Stimulated activated CD8-positive, alpha-beta memory T cell treated with anti-CD3 and anti-CD28 coated beads, Interleukin-15, amount 100 ng/mL, for 48 hours (primary cell): ENCODE measurements around the gene PLA2G2C.

Experiments used
- DNase-seq, 2 donors: peaks; one replicate each; pipeline ENCODE4 v3.0.0-alpha.2; 2020; ENCODE audit warnings: low read depth in 2 of 2

Gene PLA2G2C

DNA sequence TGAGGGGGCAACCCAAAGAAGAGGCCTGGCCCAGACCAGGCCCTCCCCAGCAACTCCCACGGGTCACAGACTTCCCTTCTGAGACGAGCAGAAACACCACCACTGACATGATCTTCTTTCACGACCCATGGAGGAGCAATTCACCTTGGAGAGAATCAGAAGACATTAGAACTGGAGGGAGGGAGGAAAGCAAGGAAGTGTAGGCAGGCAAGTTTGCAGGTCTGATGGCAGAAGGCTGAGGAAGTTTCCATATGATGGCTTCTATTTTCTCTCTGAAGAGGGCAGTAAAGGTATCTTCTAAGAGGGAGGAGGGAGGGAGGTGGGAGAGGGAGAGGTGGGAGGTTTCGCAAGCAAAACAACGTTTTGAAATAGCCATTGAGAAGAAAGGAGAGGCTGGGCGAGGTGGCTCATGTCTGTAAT lies 1.8 kb downstream of the PLA2G2C start:
- DNase-seq = no peak

DNA sequence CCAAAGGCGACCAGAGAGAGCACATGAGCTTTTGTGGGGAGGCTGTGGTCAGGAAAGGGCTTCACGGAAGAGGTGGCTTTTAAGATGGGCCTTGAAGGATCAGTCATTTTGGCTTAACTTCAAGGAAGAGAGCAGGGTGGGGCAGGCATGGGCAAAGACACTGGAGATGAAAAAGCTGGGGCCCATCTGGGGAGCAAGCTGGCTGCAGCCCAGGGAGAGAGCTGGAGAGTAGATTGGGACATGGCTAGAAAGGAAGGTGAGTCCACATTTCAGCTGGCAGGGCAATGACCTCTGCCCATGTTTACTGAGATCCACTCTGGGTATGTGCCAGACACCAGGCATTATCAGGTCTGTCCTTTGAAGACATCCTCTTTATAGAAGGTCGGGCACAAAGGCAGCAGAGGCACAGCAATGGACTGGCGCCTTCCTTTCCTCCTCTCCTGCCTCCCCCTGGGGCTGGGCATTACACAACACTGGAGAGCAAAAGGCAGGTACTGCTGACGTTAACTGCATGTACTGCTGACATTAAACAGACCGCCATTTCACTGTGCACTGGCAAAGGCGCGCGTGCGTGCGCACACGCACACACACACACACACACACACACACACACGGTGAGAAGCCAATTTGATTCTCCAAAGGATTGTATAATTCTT lies 2.6 kb downstream of the PLA2G2C start:
- no peak for DNase-seq

- no peak for DNase-seq
Observed at GRCh38 chr1:20183035-20183434, 3.3 kb downstream of the PLA2G2C start.

DNA sequence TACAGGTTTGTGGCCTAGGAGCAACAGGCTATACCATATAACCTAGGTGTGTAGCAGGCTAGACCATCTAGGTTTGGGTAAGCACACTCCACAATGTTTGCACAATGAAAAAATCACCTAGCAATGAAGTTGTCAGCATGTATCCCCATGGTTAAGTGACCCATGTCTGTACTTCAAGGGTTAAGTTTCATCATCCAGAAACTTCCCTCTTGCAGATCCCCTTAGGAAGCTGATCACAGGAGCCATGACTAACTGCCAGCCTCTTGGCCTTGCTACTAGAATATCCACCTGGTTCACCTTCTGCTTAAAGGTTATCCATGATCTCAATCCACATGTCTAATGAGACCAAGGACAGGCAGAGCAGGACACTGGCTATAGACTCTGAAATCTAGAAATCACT lies 3.9 kb downstream of the PLA2G2C start:
- DNase-seq = no peak

DNA sequence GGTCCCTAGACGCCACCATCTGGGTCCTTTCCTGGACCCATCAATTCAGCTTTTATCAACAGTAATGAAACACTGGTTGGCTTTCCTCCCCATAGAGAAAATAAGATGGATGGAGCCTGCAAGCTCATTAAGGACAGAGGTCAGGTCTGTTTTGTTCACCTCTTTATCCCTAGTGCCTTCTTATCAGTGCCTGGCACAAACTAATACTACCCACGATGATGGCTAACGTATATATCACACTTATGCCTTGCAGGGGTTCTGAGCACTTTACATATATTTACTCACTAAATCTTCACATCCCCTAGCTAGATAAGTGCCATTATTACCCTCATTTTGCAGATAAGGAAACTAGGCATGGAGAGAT lies 5.5 kb downstream of the PLA2G2C start:
- no peak for DNase-seq

- no peak for DNase-seq
Observed at GRCh38 chr1:20180129-20180843, 6.0 kb downstream of the PLA2G2C start.

- no peak for DNase-seq
Observed at GRCh38 chr1:20179371-20180128, 6.8 kb downstream of the PLA2G2C start.

- no peak for DNase-seq
Observed at GRCh38 chr1:20178634-20179370, 7.5 kb downstream of the PLA2G2C start.

DNA sequence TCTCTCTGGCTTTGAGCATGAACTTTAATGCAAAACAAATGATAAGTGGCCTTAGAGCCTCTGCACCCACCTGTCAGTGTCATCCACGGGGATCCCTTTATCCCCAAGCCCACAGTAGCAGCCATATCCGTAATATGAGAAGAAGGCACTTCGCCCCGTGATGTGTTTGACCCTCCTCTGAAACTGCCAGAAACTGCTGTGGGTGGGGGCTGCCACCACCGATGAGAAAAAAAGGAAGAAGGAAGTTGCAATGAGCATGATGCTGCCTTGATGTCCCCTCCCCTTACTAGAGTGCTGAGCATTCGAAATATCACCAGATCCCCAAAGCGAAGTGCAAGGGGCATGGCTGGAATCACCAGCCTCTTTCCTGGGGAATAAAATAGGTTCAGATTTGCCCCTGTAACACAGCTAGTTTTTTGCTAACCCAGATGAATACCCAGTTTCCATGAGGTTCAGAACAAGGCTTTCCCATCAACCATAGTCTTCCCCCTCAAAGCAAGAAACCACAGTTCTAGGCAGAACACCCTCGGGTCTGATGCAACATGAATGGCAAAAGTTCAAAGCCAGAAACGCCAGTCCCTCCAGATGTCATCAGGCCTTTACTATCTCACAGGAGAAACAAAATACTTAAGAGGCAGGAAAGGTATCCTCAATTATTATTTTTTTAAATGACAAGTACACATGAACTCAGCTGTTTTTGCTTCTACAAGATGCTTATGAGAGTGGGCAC lies 11.2 kb downstream of the PLA2G2C start:
- no peak for DNase-seq

DNA sequence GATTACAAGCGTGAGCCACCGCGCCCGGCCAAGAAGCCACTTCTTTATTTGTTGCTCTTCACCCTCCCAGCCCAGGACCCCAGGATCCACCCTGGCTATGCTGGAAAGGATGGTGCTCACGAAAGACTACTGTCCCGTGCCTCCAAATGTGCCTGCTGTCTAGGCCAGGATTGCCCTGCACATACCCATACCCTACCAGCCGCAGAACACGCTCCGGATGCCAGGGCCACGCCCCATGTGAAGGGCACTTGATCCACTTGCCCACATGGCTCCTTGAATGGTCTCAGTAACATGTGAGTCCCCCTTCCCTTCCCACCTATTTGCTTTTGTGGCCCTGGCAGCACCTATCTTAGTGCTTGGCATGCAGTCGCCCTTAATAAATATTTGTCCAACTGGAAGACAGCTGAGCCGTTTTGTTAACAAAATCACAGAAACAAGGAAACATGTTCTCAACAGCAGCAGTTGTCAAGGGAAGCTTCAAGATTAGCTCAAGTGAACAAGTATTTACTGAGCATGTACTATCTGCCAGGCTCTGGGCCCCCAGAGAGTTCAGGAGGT lies 14.2 kb downstream of the PLA2G2C start:
- no peak for DNase-seq

- no peak for DNase-seq
Observed at GRCh38 chr1:20169932-20170331, 16.4 kb downstream of the PLA2G2C start.

DNA sequence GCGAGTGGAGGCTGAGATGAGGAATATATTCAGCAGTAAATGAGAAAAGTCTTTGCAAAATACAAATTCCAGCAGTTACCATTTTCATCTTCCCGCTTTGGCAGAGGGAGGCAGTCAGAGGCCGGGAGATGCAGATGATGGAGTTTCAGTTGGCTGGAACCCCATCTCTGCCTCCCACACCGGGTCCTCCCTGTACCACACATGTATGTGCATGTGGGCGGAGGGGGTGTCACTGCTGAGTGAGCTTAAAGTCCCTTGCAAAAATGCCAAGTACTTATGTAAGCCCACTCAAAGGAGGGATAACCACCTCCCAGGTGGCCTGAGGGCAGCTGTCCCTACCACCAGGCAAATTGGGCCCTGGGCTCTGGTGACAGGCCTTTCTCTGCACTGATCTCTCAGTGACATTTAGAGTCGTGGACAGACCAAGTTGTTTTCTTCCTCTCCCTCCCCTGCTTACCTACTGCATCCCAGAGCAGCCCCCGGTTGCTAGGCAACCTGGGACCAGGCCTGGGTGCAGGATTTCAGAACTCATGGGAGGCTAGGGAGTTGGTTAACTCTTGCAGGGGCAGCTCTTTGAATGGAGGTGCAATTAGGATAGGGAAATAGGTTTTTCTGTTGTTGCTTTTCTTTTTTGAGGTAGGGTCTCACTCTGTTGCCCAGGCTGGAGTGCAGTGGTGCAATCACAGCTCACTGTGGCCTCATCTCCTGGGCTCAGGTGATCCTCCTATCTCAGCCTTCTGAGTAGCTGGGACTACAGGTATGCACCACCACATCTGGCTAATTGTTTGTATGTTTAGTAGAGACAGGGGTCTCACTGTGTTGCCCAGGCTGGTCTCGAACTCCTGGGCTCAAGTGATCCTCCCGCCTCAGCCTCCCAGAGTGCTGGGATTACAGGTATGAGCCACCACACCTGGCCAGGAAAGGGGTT lies 17.5 kb downstream of the PLA2G2C start:
- no peak for DNase-seq

DNA sequence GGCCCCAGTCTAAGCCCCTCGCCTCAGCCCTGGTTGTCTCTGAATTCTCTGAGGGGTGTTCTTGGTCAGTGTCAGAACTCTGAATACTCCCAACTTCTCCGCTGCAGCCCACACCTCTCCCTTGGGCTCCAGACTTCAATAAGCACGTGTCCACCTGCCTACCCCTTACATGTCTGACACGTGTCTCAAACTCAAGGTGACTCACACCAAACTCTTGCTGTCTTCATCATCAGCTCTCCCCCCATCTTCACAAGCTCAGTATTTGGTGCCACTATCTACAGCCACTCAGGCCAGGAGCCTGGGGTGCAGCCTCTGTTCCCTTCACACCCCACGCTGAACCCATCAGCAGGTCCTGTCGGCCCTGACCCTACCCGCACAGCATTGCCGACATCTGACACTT lies 19.2 kb downstream of the PLA2G2C start:
- DNase-seq = no peak

DNA sequence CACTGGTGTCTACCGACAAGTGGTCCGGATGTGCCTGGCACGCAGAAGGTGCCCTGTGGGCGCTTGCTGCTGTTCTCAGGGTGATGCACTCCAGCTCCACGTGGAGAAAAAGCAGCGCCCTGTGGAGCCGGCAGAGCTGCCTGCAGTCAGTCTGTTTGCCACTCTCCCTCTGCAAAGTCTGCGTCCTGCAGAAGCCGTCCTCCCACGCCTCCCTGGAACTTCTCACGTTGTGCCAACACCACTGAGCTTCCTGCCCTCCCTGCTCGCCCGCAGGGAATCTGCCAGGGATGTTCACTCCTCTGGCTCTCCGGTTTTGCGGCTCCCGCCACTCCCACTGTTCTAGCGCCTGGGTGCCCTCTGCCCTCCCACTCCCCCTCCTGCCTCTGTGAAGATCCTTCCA lies 20.3 kb downstream of the PLA2G2C start:
- DNase-seq = no peak

- no peak for DNase-seq
Observed at GRCh38 chr1:20165522-20165951, 20.8 kb downstream of the PLA2G2C start.

GRCh38 chr1:20164694-20165202 lies 21.6 kb downstream of the PLA2G2C start:
- DNase-seq = no peak

DNA sequence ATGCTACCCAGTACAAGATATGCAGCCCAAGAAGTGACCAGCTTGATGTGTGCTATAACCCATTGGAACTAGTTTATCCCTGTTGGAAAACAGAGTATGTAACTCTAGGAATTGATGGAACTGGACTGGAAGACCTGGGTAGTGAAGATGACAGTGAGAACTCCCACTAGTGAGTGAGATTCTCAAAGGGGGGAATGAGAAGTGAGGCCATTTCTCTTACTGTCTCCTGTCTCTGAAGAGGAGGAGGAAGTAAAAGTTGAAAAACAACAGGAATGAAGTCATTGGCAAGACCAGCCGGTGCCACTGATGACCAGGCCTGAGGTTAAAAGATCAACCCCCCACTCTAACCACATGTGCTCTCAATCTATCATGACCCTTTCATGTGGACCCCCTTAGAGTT lies 26.3 kb downstream of the PLA2G2C start:
- DNase-seq = no peak

- no peak for DNase-seq
Observed at GRCh38 chr1:20158358-20159070, 27.8 kb downstream of the PLA2G2C start.

- DNase-seq = no peak
Observed at GRCh38 chr1:20154301-20154831, 32.0 kb downstream of the PLA2G2C start.
